Activated CD4-positive, alpha-beta T cell treated with anti-CD3 and anti-CD28 coated beads, Interleukin-2, amount 10 ng/mL, durations not matched to agents 7 days and 5 days (primary cell): Measurements from ENCODE around the gene MYO19. TPM values are rescaled to one million over a fixed set of nuclear protein-coding genes. Genes with fewer than 3 reads are reported as not detected.

ENCODE experiments used
- CTCF ChIA-PET: fragments of 350-600 bp; sonication (Branson Sonifier 250); formaldehyde crosslinking; loops from one replicate; lab custom pipeline; 2021; ENCODE audit warnings: antibody characterized with exemption; lab: Charles Lee
- POLR2A ChIA-PET: fragments of 350-600 bp; sonication (Branson Sonifier 250); formaldehyde crosslinking; loops from one replicate; lab custom pipeline; 2021; ENCODE audit warnings: antibody characterized with exemption; lab: Charles Lee
- DNase-seq: peaks from one replicate; pipeline ENCODE4 v3.0.0-alpha.2; 2020
- H3K27ac Mint-ChIP-seq: one replicate; pipeline ENCODE4 v1.8.0; 2021; ENCODE audit warnings: mild to moderate bottlenecking, moderate library complexity, mixed read lengths
- H3K27me3 Mint-ChIP-seq: one replicate; pipeline ENCODE4 v1.8.0; 2021; ENCODE audit warnings: mixed read lengths
- H3K36me3 Mint-ChIP-seq: one replicate; pipeline ENCODE4 v1.8.0; 2021; ENCODE audit warnings: low read depth, mixed read lengths
- H3K4me1 Mint-ChIP-seq: one replicate; pipeline ENCODE4 v1.8.0; 2021; ENCODE audit warnings: mixed read lengths
- H3K4me3 Mint-ChIP-seq: one replicate; pipeline ENCODE4 v1.8.0; 2021; ENCODE audit warnings: mild to moderate bottlenecking, moderate library complexity, mixed read lengths
- H3K9me3 Mint-ChIP-seq: one replicate; pipeline ENCODE4 v1.8.0; 2021; ENCODE audit warnings: mixed read lengths
- total RNA-seq, 2 experiments: library from RNA; stranded (reverse); gene quantifications; one replicate each; pipeline ENCODE4 v1.2.3, GENCODE V29; 2021

MYO19 gene
- total RNA-seq, 2 experiments from 2014 or later = 125 to 127 TPM

GRCh38 chr17:36545465-36546417 lies 11.1 kb upstream of the MYO19 start:
- POLR2A ChIA-PET = interaction anchor here (0.5 to 1.4 kb wide), 6 partner anchors 10 to 1004 kb away, joined by 3 to 5 read pairs (median 4); no protein-coding TSS in a partner anchor
- DNase-seq = peak; percentile 96
- no peaks in the 10 kb centered on the region for H3K9me3 Mint-ChIP-seq
- H3K27me3 Mint-ChIP-seq = no peaks in the 10 kb centered on the region
- peaks cover 43% of the 10 kb centered on the region for H3K4me1 Mint-ChIP-seq
- peak overlapping the region; percentile 88 for H3K4me3 Mint-ChIP-seq
- H3K27ac Mint-ChIP-seq = peak overlapping the region; percentile 95
- CTCF ChIA-PET = interaction anchor here (0.6 to 1.6 kb wide), 7 partner anchors 10 to 107 kb away, joined by 3 to 9 read pairs (median 3); partner anchors contain the start of genes MYO19 and PIGW
- peaks cover 39% of the 10 kb centered on the region for H3K36me3 Mint-ChIP-seq

DNA sequence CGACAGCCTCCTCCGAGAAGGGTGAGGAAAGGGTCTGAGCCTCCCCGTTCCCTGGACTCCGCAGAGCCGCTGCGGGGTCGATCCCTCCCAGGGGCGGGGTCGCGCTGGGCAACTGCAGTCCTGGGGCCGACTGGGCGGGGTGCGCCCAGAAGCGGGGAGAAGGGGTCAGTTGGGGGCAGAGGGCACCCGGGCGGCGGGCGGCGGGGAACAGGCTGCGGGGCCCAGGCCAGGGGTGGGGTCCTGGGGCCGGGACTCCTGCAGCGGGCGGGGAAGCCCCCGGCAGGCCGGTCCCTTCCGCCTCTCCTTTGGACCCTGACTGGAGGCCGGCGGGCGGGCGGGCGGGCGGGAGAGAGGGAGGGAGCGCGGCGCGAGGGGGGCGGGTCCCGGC lies 10.4 kb upstream of the MYO19 start:
- peaks cover 34% of the 10 kb centered on the region for H3K36me3 Mint-ChIP-seq
- ChIA-PET CTCF (interaction anchor here (1.2 to 1.6 kb wide), 2 partner anchors 11 to 44 kb away, joined by 3 to 9 read pairs; partner anchors contain the start of genes MYO19 and PIGW), POLR2A (interaction anchor here (0.8 to 1.4 kb wide), 3 partner anchors 9 to 25 kb away, joined by 3 to 4 read pairs (median 4); no protein-coding TSS in a partner anchor)
- no peaks in the 10 kb centered on the region for H3K27me3 Mint-ChIP-seq
- peaks cover 37% of the 10 kb centered on the region for H3K4me1 Mint-ChIP-seq
- H3K27ac Mint-ChIP-seq = peak overlapping the region; percentile 98
- no peak for DNase-seq
- H3K4me3 Mint-ChIP-seq = peak overlapping the region; percentile 88
- H3K9me3 Mint-ChIP-seq = no peaks in the 10 kb centered on the region

- CTCF ChIA-PET = interaction anchor here (1.1 kb wide), 1 partner anchor 57 kb away, joined by 3 read pairs; the partner anchor contains the start of gene MRM1
- H3K9me3 Mint-ChIP-seq = no peaks in the 10 kb centered on the region
- no peaks in the 10 kb centered on the region for H3K27me3 Mint-ChIP-seq
- peak within 1 kb of the TSS; percentile 98 for H3K27ac Mint-ChIP-seq
- peak within 1 kb of the TSS; percentile 88 for H3K4me3 Mint-ChIP-seq
- peaks cover 35% of the 10 kb centered on the region for H3K36me3 Mint-ChIP-seq
- DNase-seq = peak; percentile 95
- peaks cover 31% of the 10 kb centered on the region for H3K4me1 Mint-ChIP-seq
- POLR2A ChIA-PET = interaction anchor here (1.2 to 1.4 kb wide), 2 partner anchors 9 to 11 kb away, joined by 3 to 4 read pairs; no protein-coding TSS in a partner anchor
These were observed 9.8 kb upstream of the MYO19 start, which contains the start of gene GGNBP2 for GRCh38 chr17:36544307-36545076. Gene GGNBP2 (plus strand): TSS chr17:36544919. CDS start chr17:36545725, 806 bp downstream.

- Mint-ChIP-seq H3K4me3 (peak overlapping the region; percentile 88), H3K36me3 (peaks cover 35% of the 10 kb centered on the region), H3K9me3 (no peaks in the 10 kb centered on the region), H3K4me1 (peaks cover 28% of the 10 kb centered on the region), H3K27ac (peak overlapping the region; percentile 98), H3K27me3 (no peaks in the 10 kb centered on the region)
- peak; percentile 22 for DNase-seq
- ChIA-PET POLR2A (no interaction called here), CTCF (interaction anchor here (1.1 kb wide), 1 partner anchor 58 kb away, joined by 3 read pairs; the partner anchor contains the start of gene MRM1)
These were observed 9.3 kb upstream of the MYO19 start for GRCh38 chr17:36544044-36544306.

- Mint-ChIP-seq H3K36me3 (peaks cover 30% of the 10 kb centered on the region), H3K4me3 (peak overlapping the region; percentile 22), H3K9me3 (no peaks in the 10 kb centered on the region), H3K4me1 (peaks cover 18% of the 10 kb centered on the region), H3K27ac (no peak overlapping the region), H3K27me3 (no peaks in the 10 kb centered on the region)
- CTCF ChIA-PET = interaction anchor here (1.3 to 1.7 kb wide), 2 partner anchors 9 to 30 kb away, joined by 3 to 9 read pairs; partner anchors contain the start of genes MYO19 and PIGW
- DNase-seq = no peak
- POLR2A ChIA-PET = interaction anchor here (0.6 kb wide), 1 partner anchor 78 kb away, joined by 4 read pairs; no protein-coding TSS in a partner anchor
These were observed 8.1 kb upstream of the MYO19 start for GRCh38 chr17:36542755-36543154.

- Mint-ChIP-seq H3K4me1 (peaks cover 28% of the 10 kb centered on the region), H3K27me3 (no peaks in the 10 kb centered on the region), H3K4me3 (no peak overlapping the region), H3K36me3 (peaks cover 26% of the 10 kb centered on the region), H3K27ac (no peak overlapping the region), H3K9me3 (peaks cover 3% of the 10 kb centered on the region)
- CTCF ChIA-PET = no interaction called here
- POLR2A ChIA-PET = no interaction called here
- DNase-seq = no peak
These were observed 6.0 kb upstream of the MYO19 start for GRCh38 chr17:36540696-36541095.

DNA sequence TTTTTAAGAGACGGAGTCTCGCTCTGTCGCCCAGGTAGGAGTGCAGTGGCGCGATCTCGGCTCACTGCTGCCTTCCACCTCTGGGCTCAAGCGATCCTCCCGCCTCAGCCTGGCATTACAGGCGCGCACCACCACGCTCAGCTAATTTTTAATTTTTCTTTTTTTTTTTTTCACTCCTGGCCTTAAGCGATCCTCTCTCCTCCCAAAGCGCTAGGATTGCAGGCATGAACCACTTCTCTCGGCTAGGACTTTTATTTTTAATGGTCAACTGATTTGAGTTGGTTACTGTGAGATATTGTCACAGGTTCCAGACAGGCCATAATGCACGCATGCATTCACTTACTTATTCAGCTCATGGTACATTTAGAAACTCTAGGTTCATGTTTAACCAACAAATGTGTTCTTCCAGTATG lies 1.0 kb upstream of the MYO19 start:
- ChIA-PET POLR2A (interaction anchor here (1.1 kb wide), 1 partner anchor 10 kb away, joined by 3 read pairs; the partner anchor contains the start of gene GGNBP2), CTCF (interaction anchor here (0.6 to 1.2 kb wide), 6 partner anchors 10 to 645 kb away, joined by 3 to 5 read pairs (median 3); no protein-coding TSS in a partner anchor)
- Mint-ChIP-seq H3K27ac (peak overlapping the region; percentile 99), H3K9me3 (peaks cover 3% of the 10 kb centered on the region), H3K4me1 (peaks cover 43% of the 10 kb centered on the region), H3K27me3 (no peaks in the 10 kb centered on the region), H3K36me3 (peaks cover 39% of the 10 kb centered on the region), H3K4me3 (peak overlapping the region; percentile 93)
- no peak for DNase-seq

GRCh38 chr17:36533935-36534839 lies 481 bp downstream of the MYO19 start:
- Mint-ChIP-seq H3K4me3 (peak overlapping the region; percentile 93), H3K9me3 (peaks cover 3% of the 10 kb centered on the region), H3K27ac (peak overlapping the region; percentile 99), H3K4me1 (peaks cover 46% of the 10 kb centered on the region), H3K27me3 (no peaks in the 10 kb centered on the region), H3K36me3 (peaks cover 37% of the 10 kb centered on the region)
- ChIA-PET POLR2A (interaction anchor here (0.9 kb wide), 1 partner anchor 11 kb away, joined by 4 read pairs; no protein-coding TSS in a partner anchor), CTCF (interaction anchor here (1.0 to 2.3 kb wide), 7 partner anchors 8 to 643 kb away, joined by 3 to 11 read pairs (median 4); no protein-coding TSS in a partner anchor)
- peak; percentile 60 for DNase-seq

DNA sequence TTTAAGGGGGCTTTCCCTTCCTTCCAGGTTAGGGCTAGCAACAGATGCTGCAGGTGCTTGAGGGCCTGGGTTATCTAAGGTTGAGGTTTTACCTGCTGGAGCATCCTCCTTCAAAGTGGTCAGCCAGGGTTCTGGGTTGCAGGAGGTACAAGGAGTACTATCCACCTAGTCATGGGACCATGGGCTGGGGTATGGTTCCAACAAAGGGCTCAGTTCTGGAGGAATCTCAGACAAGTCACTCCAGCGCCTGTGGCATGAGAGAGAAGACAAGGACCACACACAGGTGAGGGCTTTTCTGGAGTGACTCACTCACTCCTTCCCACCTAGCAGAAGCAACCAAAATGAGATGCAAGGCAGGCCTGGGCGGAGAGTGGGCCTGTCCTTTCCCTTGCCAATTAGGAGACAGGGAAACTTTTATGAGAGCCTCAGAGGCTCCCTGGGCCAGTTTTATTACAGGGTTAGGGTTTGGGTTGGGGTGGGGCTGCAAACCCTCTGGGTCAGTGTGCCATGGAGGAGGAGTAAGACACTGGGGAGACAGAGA lies 2.2 kb downstream of the MYO19 start:
- DNase-seq = no peak
- no peaks in the 10 kb centered on the region for H3K27me3 Mint-ChIP-seq
- peak overlapping the region; percentile 44 for H3K27ac Mint-ChIP-seq
- POLR2A ChIA-PET = no interaction called here
- peaks cover 3% of the 10 kb centered on the region for H3K9me3 Mint-ChIP-seq
- CTCF ChIA-PET = interaction anchor here (1.0 kb wide), 1 partner anchor 25 kb away, joined by 5 read pairs; no protein-coding TSS in a partner anchor
- H3K4me1 Mint-ChIP-seq = peaks cover 48% of the 10 kb centered on the region
- H3K4me3 Mint-ChIP-seq = no peak overlapping the region
- peaks cover 37% of the 10 kb centered on the region for H3K36me3 Mint-ChIP-seq

- DNase-seq = no peak
- no peak overlapping the region for H3K4me3 Mint-ChIP-seq
- H3K36me3 Mint-ChIP-seq = peaks cover 52% of the 10 kb centered on the region
- no peaks in the 10 kb centered on the region for H3K27me3 Mint-ChIP-seq
- ChIA-PET CTCF (no interaction called here), POLR2A (interaction anchor here (0.5 to 0.7 kb wide), 2 partner anchors 55 to 63 kb away, joined by 3 read pairs; partner anchors contain the start of gene DHRS11)
- no peak overlapping the region for H3K27ac Mint-ChIP-seq
- H3K4me1 Mint-ChIP-seq = peaks cover 49% of the 10 kb centered on the region
- H3K9me3 Mint-ChIP-seq = no peaks in the 10 kb centered on the region
These were observed 5.5 kb downstream of the MYO19 start for GRCh38 chr17:36529121-36529520.
